Breast epithelium (tissue), 4 donors: Measurements from ENCODE around the gene PSMB11. TPM values are rescaled to one million over a fixed set of nuclear protein-coding genes. Genes with fewer than 3 reads are reported as not detected.
A peak's percentile ranks its signal among the peaks of the same experiment; 100 is the strongest.

Source experiments
- DNase-seq, 2 donors: peaks; one replicate each; pipeline ENCODE4 v3.0.0-alpha.2; 2019; ENCODE audit warnings: low spot score in 2 of 2
- H3K27ac ChIP-seq, 2 donors: fragments of 200-600 bp; sonication (generic) in 1 of 2; one replicate each; pipeline ENCODE4 v1.5.1; 2016 to 2019; ENCODE audit warnings: mild to moderate bottlenecking in 1 of 2
- H3K27me3 ChIP-seq, 2 donors: fragments of 200-600 bp; sonication (generic) in 1 of 2; one replicate each; pipeline versions ENCODE4 v1.5.1 to v1.6.0; 2017 to 2019; ENCODE audit warnings: control low read depth in 1 of 2, mild to moderate bottlenecking in 1 of 2
- H3K36me3 ChIP-seq: fragments of 200-600 bp; one replicate; pipeline ENCODE4 v1.5.1; 2019
- H3K4me1 ChIP-seq, 2 donors: fragments of 200-600 bp; sonication (generic); one replicate each; pipeline ENCODE4 v1.5.1; 2016 to 2019; ENCODE audit warnings: control low read depth in 1 of 2
- H3K4me3 ChIP-seq, 3 donors: fragments of 200-600 bp; sonication (generic); 1 replicate in 2 of 3; 2 replicates in 1 of 3; pipeline ENCODE4 v1.5.1; 2016 to 2019; ENCODE audit warnings: mild to moderate bottlenecking in 3 of 3, moderate library complexity in 2 of 3
- H3K9me3 ChIP-seq, 2 donors: fragments of 200-600 bp; sonication (generic) in 1 of 2; one replicate each; pipeline ENCODE4 v1.5.1; 2016 to 2019; ENCODE audit warnings: control low read depth in 1 of 2
- CTCF ChIP-seq, 3 donors: fragments of 450-650 bp; IDR thresholded peaks; one replicate each; pipeline ENCODE4 v1.5.1; 2016 to 2017; ENCODE audit warnings: antibody characterized with exemption in 3 of 3, mild to moderate bottlenecking in 3 of 3, moderate library complexity in 3 of 3
- POLR2A ChIP-seq: fragments of 450-650 bp; IDR thresholded peaks from one replicate; pipeline ENCODE4 v1.6.1; 2016; ENCODE audit warnings: antibody characterized with exemption, mild to moderate bottlenecking, moderate library complexity
- POLR2AphosphoS5 ChIP-seq, 3 donors: sonication (generic); formaldehyde crosslinking; IDR thresholded peaks; one replicate each; pipeline ENCODE4 v1.6.1; 2017; ENCODE audit warnings: antibody characterized with exemption in 3 of 3
- intact Hi-C: fragments of 100-400 bp; cut with DNase I; formaldehyde crosslinking; loops from one replicate; pipeline ENCODE4 v1.15.1; 2023; ENCODE audit warnings: low total_unique reads
- total RNA-seq, 3 donors: library from RNA; depleted of rRNA; stranded (reverse); fragments of >200 nt; gene quantifications; one replicate each; pipeline ENCODE4 v1.1.0, GENCODE V29; 2016

The PSMB11 gene
- total RNA-seq, 3 donors from 2014 or later: not detected

DNA sequence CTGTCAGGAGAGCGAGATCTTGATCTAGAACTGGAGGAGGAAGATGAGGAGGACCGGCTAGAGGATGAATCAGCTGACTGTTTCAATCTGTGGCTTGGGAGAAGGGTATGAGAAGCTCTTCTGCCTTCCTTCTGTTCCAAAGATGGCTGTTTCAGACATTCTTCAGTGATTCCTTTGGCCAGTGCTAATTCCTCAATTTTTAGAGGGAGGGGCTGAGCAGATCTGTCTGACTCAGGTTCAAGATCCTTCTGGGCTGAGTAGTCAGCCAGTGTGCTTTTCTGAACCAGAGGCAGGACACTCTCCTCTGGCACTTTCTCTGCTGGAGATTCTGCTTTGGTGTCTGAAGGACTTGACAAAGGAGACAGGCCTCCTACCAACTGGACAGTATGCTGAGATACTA is 37.7 kb downstream of the PSMB11 start:
- H3K27me3 ChIP-seq: no peaks in the 10 kb centered on the region
- no peak overlapping the region for H3K4me3 ChIP-seq
- intact Hi-C loops: no loop called here
- H3K27ac ChIP-seq: peak overlapping the region; percentile 65 to 84
- no peak for TF ChIP-seq POLR2A
- TF ChIP-seq POLR2AphosphoS5 (IDR thresholded peaks at IDR 0.05): no peak
- no peak for TF ChIP-seq CTCF (IDR thresholded peaks at IDR 0.05)
- H3K9me3 ChIP-seq: no peaks in the 10 kb centered on the region
- no peak for DNase-seq
- H3K4me1 ChIP-seq: no peaks in the 10 kb centered on the region
- H3K36me3 ChIP-seq: no peaks in the 10 kb centered on the region

GRCh38 chr14:23080474-23080873 is 38.5 kb downstream of the PSMB11 start:
- H3K36me3 ChIP-seq: no peaks in the 10 kb centered on the region
- no peak overlapping the region for H3K4me3 ChIP-seq
- no peaks in the 10 kb centered on the region for H3K9me3 ChIP-seq
- DNase-seq: no peak
- no peaks in the 10 kb centered on the region for H3K4me1 ChIP-seq
- H3K27ac ChIP-seq: peak overlapping the region; percentile 65 to 84
- TF ChIP-seq POLR2AphosphoS5 (IDR thresholded peaks at IDR 0.05) (no peak), CTCF (IDR thresholded peaks at IDR 0.05) (no peak), POLR2A (no peak)
- intact Hi-C loops: no loop called here
- H3K27me3 ChIP-seq: no peaks in the 10 kb centered on the region

DNA sequence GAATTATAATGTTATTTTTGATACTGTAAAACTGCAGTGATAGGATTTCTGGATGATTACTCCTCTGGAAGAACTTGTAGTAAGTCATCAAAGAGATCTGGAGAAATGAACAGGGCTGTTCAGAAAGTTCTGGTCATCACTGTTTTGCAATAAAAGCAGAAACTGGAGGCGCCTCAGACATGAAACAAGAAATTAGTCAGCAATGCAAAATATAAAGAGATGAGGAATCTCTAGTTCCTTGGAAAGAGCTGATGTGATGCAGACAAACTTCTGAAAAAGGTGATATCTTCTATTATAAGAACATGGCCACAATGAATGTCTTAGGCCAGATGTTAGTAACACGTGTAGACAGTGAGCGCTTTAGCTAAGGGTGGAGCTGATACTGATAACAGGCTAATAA is 43.4 kb downstream of the PSMB11 start:
- Histone ChIP-seq H3K4me3 (no peak overlapping the region), H3K27me3 (no peaks in the 10 kb centered on the region), H3K36me3 (peaks cover 5% of the 10 kb centered on the region), H3K4me1 (no peaks in the 10 kb centered on the region), H3K27ac (no peak overlapping the region), H3K9me3 (no peaks in the 10 kb centered on the region)
- no peak for DNase-seq
- intact Hi-C loops: no loop called here
- TF ChIP-seq POLR2AphosphoS5 (IDR thresholded peaks at IDR 0.05) (no peak), POLR2A (no peak), CTCF (IDR thresholded peaks at IDR 0.05) (no peak)

- intact Hi-C loops: no loop called here
These were observed 44.6 kb downstream of the PSMB11 start for GRCh38 chr14:23086565-23086964.

More at GRCh38 chr14:23086565-23086964, 44.6 kb downstream of the PSMB11 start:
- no peak overlapping the region for H3K4me3 ChIP-seq
- H3K27ac ChIP-seq: no peak overlapping the region
- H3K9me3 ChIP-seq: no peaks in the 10 kb centered on the region
- no peak for TF ChIP-seq POLR2AphosphoS5 (IDR thresholded peaks at IDR 0.05)
- TF ChIP-seq POLR2A: no peak
- TF ChIP-seq CTCF (IDR thresholded peaks at IDR 0.05): no peak
- H3K27me3 ChIP-seq: no peaks in the 10 kb centered on the region
- no peak for DNase-seq
- no peaks in the 10 kb centered on the region for H3K4me1 ChIP-seq
- peaks cover 5% of the 10 kb centered on the region for H3K36me3 ChIP-seq
